Measurements from ENCODE around the gene ZBTB40.

Gene ZBTB40

DNA sequence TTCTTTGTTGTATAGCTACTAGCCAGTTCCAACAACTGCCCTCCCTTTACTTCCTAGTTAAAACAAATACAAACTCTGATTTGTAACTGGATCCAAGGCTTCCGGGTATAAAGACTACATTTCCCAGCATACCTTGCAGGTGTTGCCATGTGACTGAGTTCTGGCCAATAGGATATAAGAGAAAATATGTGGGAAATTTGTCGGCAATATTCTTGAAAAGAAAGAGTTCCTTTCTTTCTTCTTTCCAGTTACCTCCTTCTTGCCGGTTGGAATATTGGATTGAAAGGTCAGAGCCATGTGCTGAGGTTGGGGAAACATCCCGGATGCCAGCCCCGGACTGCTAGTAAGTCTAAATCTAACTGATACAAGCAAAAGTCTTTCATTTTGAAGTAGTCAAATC lies 23.0 kb upstream of the ZBTB40 start:
- DNase-seq = no peak

DNA sequence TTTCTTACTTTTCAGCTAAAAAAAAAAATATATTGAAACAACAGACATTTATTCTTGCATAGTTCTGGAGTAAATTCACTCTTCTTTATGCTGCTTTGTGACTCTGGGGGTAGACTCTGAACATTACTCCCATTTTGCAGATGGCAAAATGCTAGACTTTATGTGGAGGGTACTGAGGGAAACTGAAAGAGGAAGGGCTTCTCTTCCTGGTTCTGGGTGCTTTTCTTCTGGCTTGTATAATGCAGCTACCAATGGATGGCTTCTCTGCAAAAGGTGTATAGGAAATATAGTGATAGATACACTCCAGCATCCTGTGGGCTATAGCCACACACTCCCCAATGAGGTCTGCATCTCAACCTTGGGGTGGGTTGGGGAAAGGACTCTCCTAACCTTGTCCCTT lies 19.7 kb upstream of the ZBTB40 start:
- no peak for DNase-seq

DNA sequence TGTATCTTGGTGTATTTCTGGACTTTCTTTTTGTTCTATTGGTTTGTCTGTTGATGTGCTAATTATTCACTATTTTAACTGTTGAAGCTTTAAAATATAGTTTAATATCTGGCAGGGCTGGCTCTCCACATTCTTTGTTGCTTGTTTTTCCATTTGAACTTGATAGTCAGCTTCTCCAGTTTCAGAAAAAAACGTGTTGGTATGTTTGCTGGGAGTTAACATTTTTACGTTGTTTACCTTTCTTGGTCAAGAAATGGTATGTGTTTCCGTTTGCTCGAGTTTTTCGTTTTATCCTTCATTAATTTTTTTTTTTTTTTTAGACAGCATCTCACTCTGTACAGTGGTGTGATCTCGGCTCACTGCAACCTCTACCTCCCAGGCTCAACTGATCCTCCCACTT lies 16.9 kb upstream of the ZBTB40 start:
- no peak for DNase-seq

DNA sequence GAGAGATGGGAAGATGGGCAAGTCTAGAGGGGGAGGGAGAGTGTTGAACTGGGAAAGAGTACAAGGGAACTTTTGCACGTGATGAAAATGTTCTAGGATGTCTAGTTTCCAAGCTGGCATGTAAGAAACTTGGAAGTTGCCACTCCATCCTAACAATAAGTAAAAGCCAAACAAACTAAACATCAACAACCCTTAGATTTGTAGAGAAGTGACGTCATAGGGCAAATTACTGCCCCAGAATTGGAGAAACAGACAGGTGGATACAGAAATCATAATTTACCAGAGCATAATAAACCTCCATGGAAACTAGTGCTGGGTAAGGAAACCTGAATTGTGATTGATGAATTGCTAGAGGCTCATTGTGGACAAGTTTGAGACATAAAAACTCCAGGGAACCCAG lies 14.7 kb upstream of the ZBTB40 start:
- DNase-seq = no peak

DNA sequence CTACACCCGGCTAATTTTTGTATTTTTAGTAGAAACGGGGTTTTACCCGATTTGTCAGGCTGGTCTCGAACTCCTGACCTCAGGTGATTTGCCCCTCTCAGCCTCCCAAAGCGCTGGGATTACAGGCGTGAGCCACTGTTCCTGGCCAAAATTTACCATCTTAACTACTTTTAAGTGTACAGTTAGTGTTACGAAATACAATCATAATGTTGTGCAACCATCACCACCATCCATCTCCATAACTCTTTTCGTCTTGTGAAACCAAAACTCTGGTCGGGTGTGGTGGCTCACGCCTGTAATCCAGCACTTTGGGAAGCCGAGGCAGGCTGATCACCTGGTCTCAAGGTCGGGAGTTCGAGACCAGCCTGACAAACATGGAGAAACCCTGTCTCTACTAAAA lies 14.1 kb upstream of the ZBTB40 start:
- DNase-seq = no peak

DNA sequence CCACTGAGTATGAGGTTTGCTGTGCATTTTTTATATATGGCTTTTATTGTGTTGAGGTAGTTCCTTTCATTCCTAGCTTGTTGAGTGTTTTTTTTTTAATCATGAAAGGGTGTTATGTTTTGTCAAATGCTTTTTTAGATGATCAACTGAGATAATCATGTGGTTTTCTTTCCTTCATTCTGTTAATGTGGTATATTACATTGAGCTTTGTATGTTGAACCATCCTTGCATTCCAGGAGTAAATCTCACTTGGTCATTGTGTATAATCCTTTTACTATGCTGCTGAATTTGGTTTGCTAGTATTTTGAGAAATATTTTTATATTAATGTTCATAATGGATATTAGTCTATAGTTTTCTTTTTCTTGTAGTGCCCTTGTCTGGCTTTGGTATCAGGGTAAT lies 11.1 kb upstream of the ZBTB40 start:
- no peak for DNase-seq

DNA sequence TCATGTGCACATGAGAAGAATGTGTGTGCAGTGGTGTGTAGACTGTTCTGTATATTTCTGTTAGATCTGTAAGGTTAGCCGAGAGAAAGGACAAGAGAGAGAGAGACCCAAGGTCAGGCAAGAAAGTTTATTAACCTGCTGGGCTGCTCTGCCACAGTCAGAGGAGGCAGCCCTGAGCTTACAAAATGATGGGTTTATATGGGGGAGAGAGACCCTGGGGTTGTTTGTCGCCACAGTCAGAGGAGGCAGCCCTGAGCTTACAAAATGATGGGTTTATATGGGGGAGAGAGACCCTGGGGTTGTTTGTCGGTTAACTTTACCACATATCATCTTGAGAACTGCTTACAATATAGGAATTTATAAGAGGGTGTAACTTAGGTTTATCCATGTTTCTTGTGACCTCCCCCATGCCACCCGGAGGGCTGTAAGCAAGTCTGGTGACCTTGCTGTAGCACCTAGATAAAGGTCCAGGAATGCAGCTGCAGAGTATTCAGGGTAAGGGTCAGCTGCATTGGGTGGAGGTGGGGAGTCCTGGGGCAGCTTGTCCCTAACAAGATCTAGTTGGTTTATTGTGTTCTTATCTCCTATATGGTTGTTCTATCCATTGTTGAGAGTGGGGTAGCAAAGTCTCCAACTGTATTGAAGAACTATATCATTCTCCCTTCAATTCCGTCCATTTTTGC lies 9.3 kb upstream of the ZBTB40 start:
- no peak for DNase-seq

DNA sequence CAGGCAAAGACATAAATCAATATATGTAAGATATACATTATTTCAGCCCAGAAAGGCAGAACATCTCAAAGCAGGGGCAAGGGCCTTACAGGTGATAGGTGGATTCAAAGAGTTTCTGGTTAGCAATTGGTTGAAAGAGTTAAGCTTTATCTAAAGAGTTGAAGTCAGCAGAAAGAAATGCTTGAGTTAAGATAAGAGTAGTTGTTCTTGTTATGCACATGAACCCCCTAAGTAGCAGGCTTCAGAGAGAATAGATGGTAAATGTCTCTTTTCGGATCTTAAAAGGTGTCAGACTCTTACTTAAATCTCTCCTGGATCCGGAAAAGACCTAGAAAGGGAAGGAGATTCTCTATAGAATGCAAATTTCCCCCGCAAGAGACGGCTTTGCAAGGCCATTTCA lies 8.3 kb upstream of the ZBTB40 start:
- DNase-seq = no peak

DNA sequence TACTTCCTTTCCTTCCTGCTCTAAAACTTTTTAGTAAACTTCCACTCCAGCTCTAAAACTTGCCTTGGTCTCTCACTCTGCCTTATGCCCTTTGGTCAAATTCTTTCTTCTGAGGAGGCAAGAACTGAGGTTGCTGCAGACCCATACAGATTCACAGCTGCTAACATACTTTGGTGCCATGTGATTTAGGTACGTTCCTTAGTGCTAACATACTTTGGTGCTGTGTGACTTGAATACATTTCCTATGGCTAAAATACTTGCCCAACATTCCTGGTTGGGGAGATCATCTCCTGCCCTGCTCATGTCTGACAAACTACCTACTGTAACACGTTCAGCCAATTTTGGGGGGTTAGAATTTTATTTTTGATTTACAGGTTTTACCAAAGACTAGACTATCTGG lies 6.8 kb upstream of the ZBTB40 start:
- no peak for DNase-seq

DNA sequence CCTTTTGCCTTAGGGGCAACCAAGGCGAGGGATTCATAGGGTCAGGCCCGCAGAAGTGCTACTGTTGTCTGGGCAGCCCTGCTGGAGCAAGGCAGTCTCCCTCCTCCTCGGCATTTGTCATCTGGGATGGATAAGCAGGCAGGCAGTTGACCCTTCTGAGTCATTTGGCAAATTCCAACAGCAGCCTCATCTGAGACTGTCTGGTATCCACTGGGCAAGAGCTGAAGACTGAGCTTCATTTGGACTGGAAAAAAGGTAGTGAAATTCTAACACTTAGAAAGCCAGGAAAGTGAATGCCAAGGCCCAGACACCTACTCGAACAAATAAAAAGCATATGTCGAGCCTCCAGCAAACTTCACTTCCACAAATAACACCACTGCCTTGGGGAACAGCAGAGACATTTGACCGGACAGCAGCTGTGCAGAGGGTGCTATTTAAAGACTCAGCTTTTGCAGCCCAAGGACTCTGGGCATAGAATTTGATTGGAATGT lies 4.0 kb upstream of the ZBTB40 start:
- no peak for DNase-seq

DNA sequence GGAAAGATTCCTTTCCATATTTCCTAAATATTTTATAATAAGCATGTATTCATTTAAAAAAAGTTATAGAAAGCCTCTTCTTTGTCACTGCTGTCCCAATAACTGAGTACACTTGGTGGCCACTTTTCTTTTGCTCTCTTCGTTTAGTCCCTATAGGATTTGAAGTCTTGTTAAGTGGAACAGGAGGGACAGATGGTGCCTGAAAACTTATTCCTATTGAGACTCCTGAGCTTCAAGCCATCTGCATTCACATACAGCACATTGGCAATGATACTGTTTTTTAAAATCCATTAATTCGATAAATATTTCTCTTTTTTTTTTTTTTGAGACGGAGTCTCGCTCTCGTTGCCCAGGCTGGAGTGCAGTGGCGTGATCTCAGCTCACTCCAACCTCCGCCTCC lies 2.0 kb upstream of the ZBTB40 start:
- DNase-seq = no peak

DNA sequence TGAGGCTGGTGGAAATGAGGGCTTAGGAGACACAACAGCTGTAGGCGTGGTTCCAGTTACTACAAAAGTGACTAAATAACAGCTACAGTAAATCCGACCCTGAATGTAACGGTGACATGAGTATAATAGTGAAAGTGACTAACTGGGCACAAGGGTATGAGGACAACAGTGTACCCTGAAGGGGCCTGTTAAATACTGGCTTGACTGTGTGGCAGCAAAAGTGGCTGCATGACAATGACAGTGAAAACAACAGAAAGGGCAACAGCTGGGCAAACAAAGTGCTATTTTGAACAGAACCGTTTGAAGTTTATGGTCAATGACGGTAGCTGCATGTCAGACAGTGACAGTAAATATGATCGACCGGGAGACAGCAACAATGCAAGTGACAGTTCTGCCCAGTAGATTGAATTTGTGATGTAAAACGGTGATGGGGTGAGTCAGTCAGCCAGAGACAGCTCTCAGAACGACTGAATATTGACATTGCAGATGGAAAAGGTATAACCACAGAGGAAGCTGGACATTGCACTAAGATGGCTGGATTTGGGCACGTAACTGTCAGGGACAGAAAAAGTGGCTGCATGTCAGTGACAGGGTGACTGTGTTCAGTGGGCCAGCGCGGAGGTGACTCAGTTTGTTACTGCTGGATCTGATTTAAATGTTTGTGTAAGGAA lies 1.2 kb upstream of the ZBTB40 start:
- no peak for DNase-seq

DNA sequence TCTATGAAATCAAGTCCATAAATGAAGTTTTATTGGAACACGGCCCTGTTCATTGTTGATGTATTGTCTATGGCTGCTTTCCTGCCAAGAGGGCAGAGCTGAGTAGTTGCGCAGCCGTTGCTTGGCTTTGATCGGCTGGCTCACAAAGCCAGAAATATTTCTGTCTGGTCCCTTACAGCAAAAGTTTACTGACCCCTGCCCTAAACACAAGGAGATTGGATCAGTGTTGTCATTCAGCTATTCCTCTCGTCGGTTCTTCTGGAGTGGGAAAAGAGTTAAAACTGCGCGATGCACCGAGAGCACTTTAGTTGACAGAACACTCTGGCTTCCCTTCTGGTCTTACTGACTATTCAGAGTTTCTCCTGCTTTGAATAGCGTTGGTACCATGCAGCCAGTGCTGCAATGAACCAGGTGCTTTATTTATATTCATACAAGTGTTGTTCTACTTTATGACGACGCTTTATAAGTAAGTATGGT lies 868 bp downstream of the ZBTB40 start:
- no peak for DNase-seq

DNA sequence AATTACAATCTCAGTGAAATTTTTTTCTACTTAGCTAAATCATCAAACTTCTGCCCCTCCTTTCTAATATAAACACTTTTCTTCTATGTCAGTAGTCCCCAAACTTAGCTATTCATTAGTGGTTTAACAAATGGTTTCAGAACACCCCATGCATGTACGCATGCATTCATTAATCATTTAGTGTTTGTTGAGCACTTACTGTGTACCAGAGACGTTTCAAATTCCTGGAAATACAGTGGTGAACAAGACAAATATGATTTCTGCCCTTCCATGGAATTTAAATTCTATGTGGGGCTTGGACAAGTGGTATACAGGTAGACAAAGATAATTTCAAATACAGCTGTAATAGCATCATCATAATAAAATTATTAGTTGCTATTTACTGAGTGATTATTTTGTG lies 1.5 kb downstream of the ZBTB40 start:
- no peak for DNase-seq

DNA sequence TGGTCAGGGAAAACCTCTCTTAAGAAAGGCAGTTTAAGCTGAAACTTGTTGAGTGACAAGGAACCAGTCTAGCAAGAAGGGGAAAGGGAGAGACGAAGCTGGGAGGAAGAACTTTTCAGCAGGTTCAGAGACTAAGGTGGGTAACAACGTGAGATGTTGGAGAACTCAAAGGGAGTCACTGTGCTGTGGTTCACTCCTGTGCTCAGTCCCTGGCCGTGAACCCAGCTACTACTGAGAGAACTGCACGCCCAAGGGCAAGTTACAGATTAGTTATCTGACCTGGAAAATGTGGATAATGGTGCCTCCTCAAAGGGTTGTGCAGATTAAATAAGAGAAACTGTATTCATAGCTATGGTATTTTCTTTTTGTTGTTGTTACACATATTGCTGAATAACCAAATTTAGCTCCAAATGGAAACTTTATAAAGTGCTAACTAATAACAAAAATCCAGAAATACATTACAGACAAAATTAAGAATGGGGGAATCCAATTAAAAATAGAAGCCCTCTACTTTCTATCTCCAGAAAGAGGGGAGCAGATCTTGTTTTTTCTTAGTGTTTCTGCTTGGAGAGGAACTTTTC lies 2.9 kb downstream of the ZBTB40 start:
- no peak for DNase-seq

DNA sequence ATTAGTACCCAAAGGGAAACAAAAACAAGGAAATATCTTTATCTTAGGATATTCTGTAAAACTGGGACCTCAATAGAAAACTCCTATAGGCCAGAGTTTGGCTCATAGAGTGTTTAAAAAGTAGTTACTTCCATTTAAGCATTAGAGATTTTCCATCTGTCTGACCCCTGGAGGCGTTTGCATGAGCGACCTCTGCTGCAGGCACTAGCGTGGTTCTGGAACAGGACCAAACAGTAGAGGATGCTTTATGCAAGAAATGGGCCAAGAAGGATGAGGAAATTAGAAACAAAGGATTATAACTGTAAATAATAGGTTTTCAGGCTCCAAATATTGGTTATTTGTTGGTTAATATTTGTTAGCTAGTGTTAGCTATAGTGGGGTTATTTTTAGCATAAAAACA lies 5.7 kb downstream of the ZBTB40 start:
- DNase-seq = no peak

DNA sequence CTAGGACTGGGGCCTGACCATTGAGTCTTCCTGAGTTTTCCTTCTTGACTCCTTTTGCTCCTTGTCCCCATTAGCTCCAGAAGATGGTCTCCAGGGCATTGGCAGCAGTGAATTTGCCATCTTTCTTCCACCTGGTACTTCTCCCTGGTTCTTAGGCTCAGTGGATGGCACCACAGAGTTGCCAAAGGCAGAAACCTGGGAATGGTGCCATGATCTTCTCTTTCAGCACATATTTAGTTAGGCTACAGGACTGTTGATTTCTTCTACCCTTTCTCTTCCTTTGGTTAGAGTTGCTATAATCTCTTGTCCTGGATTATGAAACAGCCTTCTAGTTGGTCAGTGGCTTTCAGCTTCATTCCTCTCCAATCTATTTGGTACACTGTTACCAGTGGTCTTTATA lies 6.2 kb downstream of the ZBTB40 start:
- DNase-seq = no peak

DNA sequence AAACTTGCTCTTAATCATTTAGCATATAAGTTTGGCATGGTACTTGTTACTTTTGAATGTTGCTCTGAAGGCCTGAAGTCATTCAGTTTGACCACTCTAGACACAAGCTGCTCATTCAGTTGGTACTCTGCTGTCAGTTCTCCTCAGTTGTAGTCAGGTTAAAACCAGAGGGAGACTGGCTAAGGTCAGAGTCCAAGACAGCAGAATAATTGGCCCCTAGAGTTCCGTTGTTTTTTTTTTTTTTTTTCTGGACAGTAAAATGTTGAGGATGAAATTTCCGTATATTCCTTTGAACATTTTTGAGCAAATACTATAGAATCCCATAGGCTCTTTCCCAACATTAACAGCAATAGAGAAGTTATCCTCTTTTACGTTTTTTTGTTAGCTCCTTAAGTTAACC lies 9.4 kb downstream of the ZBTB40 start:
- no peak for DNase-seq

DNA sequence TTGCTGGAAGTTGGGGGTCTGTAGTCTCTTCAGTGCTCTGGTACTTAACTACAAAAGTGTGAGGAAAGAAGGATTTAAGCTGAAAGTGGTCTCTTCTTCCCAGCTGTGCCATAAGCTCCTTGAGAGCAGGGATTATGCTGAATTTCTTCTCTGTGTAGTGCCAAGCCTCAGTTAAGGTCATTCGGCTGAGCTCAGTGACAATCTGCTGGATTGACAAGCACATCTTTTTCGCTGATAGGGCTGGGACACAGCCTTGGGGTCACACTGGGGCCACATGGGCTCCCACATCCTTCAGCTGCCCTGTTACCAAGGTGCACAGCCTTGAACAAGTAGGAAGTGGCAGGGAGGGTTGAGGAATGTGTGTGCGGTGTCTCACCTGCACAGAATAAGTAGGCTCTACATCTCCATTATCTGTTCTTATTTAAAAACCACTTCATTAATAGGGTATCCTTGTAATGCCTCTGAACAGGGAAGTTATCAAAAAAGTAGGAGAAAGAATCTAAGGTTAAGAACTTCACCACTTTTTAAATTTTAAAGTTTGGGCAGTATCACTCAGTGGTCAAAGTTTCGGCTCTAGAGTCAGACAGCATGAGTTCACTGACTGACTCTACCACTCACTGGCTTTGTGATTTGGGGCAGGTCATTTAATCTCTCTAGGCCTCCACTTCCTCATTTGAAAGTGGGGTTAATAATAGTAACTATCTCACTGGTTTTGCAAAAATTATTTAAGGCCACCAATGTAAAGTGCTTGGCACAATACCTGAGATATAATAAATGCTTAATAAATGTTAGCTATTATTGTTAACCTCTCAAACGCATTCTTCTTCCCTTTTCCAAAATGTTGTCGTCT lies 10.3 kb downstream of the ZBTB40 start:
- no peak for DNase-seq

DNA sequence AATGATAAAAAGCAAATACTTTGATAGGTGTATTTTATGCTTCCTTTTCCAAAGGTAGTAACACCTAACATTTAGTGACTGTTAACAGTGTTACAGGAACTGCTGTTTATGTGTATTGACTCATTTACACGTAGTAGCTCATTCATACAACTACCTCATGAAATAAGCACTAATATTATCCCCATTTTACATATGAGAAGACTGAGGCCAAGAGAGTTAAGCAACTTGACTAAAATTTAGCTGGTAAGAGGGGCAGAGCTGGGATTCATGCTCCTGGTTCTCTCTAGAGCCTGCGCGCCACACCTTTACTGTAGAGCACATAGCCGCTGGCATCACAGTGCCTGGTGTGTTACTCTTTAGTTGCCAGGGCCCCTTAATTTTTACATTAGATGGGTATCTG lies 11.3 kb downstream of the ZBTB40 start:
- DNase-seq = no peak

DNA sequence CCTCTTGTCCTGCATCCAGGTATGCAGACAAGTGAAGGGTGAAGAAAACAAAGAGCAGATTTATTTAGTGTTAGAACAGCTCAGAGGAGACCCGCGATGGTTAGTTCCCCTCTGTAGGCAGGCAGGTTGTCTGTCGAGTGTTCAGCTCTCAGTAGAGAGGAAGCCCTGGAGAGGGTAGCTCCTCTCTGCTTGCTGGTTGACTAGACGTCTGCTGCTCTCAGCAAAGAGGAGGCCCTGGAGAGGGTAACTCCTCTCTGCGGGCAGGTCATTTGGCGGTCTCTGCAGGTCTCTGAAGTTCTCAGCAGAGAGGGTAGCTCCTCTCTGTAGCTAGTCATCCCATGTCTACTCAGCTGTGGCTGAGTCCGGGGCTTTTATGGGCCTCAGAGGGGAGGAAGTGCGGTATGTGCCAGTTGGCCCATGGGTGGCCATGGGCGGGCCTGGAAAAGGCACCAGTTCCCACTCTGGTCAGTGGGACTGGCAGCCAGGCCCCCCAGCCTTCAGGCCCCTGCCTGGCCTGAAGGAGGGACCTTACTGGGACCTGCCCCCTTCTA lies 13.4 kb downstream of the ZBTB40 start:
- DNase-seq = no peak

DNA sequence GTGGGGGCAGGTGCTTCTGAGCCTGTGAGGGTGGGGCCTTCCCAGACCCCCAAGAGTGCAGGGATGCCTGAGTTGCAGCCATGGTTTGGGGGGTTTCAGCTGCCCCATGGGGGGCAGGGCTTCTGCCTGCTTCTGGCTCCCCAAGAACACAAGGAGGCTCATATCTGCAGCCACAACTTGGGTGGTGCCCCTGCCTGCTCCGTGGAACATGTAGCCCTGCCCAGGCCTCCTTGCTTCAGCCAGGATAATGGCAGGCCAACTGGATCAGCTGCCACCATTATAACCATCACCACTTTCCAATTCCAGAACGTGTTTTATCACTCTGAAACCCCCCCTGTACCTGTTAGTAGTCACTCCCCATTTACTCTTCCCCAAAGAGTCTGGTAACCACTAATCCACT lies 14.0 kb downstream of the ZBTB40 start:
- no peak for DNase-seq

DNA sequence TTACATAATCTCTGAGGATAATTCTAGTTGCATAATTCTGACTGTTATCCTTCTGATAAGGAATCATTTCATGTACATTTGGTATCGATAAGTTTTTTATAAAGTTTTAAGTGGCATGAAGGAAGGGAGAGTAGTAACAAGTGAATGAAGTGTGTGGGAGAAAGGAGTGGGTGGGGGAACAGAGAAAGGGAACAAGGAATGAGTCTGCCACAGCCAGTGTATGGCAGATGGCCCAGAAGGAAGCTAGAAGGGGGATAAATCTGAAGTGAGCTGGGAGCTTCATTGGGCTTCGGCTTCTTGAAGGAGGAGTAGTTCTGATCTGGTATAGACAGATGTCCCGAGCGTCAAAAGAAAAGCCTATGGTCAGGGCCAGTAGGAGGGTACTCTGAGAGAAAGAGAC lies 18.6 kb downstream of the ZBTB40 start:
- DNase-seq = no peak

All from cerebellar nuclear complex (tissue), 1 donor.